Upper lobe of left lung (tissue), 6 donors: Measurements from ENCODE around the gene MEG3. TPM values are rescaled to one million over a fixed set of nuclear protein-coding genes. Genes with fewer than 3 reads are reported as not detected.

Experiments
- ATAC-seq, 2 donors: fragments of 200-7000 bp; cut with Tn5 transposase; one replicate each; pipeline ENCODE4 v1.9.1; 2022; ENCODE audit warnings: mild to moderate bottlenecking in 2 of 2, moderate library complexity in 2 of 2; ENCODE audit not compliant: low FRiP score in 2 of 2
- DNase-seq, 2 donors: peaks; one replicate each; pipeline ENCODE4 v3.0.0-alpha.2; 2019 to 2020
- H3K27ac ChIP-seq, 4 donors: fragments of 200-600 bp; sonication (generic); one replicate each; pipeline ENCODE4 v1.5.1; 2016 to 2019
- H3K27me3 ChIP-seq, 4 donors: fragments of 200-600 bp; sonication (generic); one replicate each; pipeline ENCODE4 v1.5.1; 2017 to 2019
- H3K36me3 ChIP-seq, 4 donors: fragments of 200-600 bp; sonication (generic); one replicate each; pipeline ENCODE4 v1.5.1; 2016 to 2019
- H3K4me1 ChIP-seq, 4 donors: fragments of 200-600 bp; sonication (generic); one replicate each; pipeline ENCODE4 v1.5.1; 2018 to 2019
- H3K4me3 ChIP-seq, 4 donors: fragments of 200-600 bp; sonication (generic); one replicate each; pipeline ENCODE4 v1.5.1; 2017 to 2019; ENCODE audit warnings: mild to moderate bottlenecking in 2 of 4, moderate library complexity in 1 of 4
- H3K9me3 ChIP-seq, 4 donors: fragments of 200-600 bp; sonication (generic); one replicate each; pipeline ENCODE4 v1.5.1; 2018 to 2019
- CTCF ChIP-seq, 6 experiments: fragments of 450-650 bp in 4 of 6; fragments of 200-600 bp in 2 of 6; sonication (generic) in 2 of 6; IDR thresholded peaks; one replicate each; pipeline ENCODE4 v1.5.1; 2016 to 2019; ENCODE audit warnings: antibody characterized with exemption in 6 of 6
- EP300 ChIP-seq, 4 donors: sonication (generic); formaldehyde crosslinking; IDR thresholded peaks; one replicate each; pipeline ENCODE4 v1.5.1; 2017; ENCODE audit warnings: antibody characterized with exemption in 4 of 4, control low read depth in 2 of 4
- POLR2A ChIP-seq, 4 donors: fragments of 450-650 bp; IDR thresholded peaks; one replicate each; pipeline ENCODE4 v1.5.1; 2016 to 2017; ENCODE audit warnings: antibody characterized with exemption in 4 of 4, mild to moderate bottlenecking in 2 of 4
- POLR2AphosphoS5 ChIP-seq, 2 donors: sonication (generic); formaldehyde crosslinking; IDR thresholded peaks; one replicate each; pipeline ENCODE4 v1.5.1; 2017; ENCODE audit warnings: antibody characterized with exemption in 2 of 2
- WGBS, 2 donors: methylation state at CpG; one replicate each; pipeline ENCODE4 v1.1.5; 2017 to 2018; 5-methylcytosine and 5-hydroxymethylcytosine counted together
- total RNA-seq, 6 donors: library from RNA; depleted of rRNA in 4 of 6; stranded (reverse); fragments of >200 nt in 4 of 6; gene quantifications; one replicate each; pipeline versions ENCODE4 v1.1.0 to v1.2.1, GENCODE V29; 2016 to 2021
- donor health status: DM: no; HTN: no; CAD: no; lungs with moderate emphysema.
- donor health status: DM: no; HTN: yes; CAD: no; lungs with severe emphysema.

MEG3 gene
- total RNA-seq, 6 donors from 2014 or later = 3.9 to 39.8 (median 17.5) TPM

GRCh38 chr14:100780646-100781355 is 45.1 kb upstream of the MEG3 start:
- no peaks in the 10 kb centered on the region for H3K36me3 ChIP-seq
- DNase-seq (peak in 1 of 2 donors; percentile 10), ATAC-seq (no peak)
- no peaks in the 10 kb centered on the region for H3K4me1 ChIP-seq
- H3K27me3 ChIP-seq = no peaks in the 10 kb centered on the region
- WGBS, 2 donors = 80% methylated on average over 12 of the region's 12 CpGs
- TF ChIP-seq EP300 (IDR thresholded peaks at IDR 0.05) (no peak), POLR2AphosphoS5 (IDR thresholded peaks at IDR 0.05) (no peak), POLR2A (IDR thresholded peaks at IDR 0.05) (no peak), CTCF (IDR thresholded peaks at IDR 0.05) (no peak)
- H3K4me3 ChIP-seq = no peak overlapping the region
- no peaks in the 10 kb centered on the region for H3K9me3 ChIP-seq
- H3K27ac ChIP-seq = no peak overlapping the region

GRCh38 chr14:100781952-100782351 is 44.0 kb upstream of the MEG3 start:
- TF ChIP-seq POLR2AphosphoS5 (IDR thresholded peaks at IDR 0.05) (no peak), EP300 (IDR thresholded peaks at IDR 0.05) (no peak), CTCF (IDR thresholded peaks at IDR 0.05) (no peak), POLR2A (IDR thresholded peaks at IDR 0.05) (no peak)
- Histone ChIP-seq H3K36me3 (no peaks in the 10 kb centered on the region), H3K27ac (no peak overlapping the region), H3K4me1 (no peaks in the 10 kb centered on the region), H3K4me3 (no peak overlapping the region), H3K9me3 (no peaks in the 10 kb centered on the region), H3K27me3 (no peaks in the 10 kb centered on the region)
- 85 to 86% methylated on average over 8 of the region's 8 CpGs for WGBS, 2 donors
- ATAC-seq = no peak
- DNase-seq = peak in 1 of 2 donors; percentile 3

- ATAC-seq = no peak
These were observed 43.2 kb upstream of the MEG3 start for GRCh38 chr14:100782516-100783320.

GRCh38 chr14:100783630-100784370 is 42.1 kb upstream of the MEG3 start:
- H3K36me3 ChIP-seq = no peaks in the 10 kb centered on the region
- no peaks in the 10 kb centered on the region for H3K4me1 ChIP-seq
- TF ChIP-seq POLR2A (IDR thresholded peaks at IDR 0.05) = no peak
- TF ChIP-seq POLR2AphosphoS5 (IDR thresholded peaks at IDR 0.05) = no peak
- no peak for TF ChIP-seq EP300 (IDR thresholded peaks at IDR 0.05)
- TF ChIP-seq CTCF (IDR thresholded peaks at IDR 0.05) = no peak
- H3K27me3 ChIP-seq = no peaks in the 10 kb centered on the region
- 86 to 91% methylated on average over 8 to 27 of the region's 27 CpGs for WGBS, 2 donors
- H3K27ac ChIP-seq = no peak overlapping the region
- DNase-seq (no peak), ATAC-seq (no peak)
- H3K9me3 ChIP-seq = no peaks in the 10 kb centered on the region
- no peak overlapping the region for H3K4me3 ChIP-seq

More at GRCh38 chr14:100782516-100783320, 43.2 kb upstream of the MEG3 start:
- H3K27me3 ChIP-seq = no peaks in the 10 kb centered on the region
- 71 to 79% methylated on average over 12 to 13 of the region's 13 CpGs for WGBS, 2 donors
- peak in 1 of 2 donors; percentile 15 for DNase-seq
- TF ChIP-seq POLR2AphosphoS5 (IDR thresholded peaks at IDR 0.05) = no peak
- TF ChIP-seq CTCF (IDR thresholded peaks at IDR 0.05) = no peak
- TF ChIP-seq EP300 (IDR thresholded peaks at IDR 0.05) = no peak
- TF ChIP-seq POLR2A (IDR thresholded peaks at IDR 0.05) = no peak
- no peaks in the 10 kb centered on the region for H3K4me1 ChIP-seq
- H3K9me3 ChIP-seq = no peaks in the 10 kb centered on the region
- H3K36me3 ChIP-seq = no peaks in the 10 kb centered on the region
- H3K4me3 ChIP-seq = no peak overlapping the region
- no peak overlapping the region for H3K27ac ChIP-seq
